GM23338 (cell line): ENCODE data around the gene HOXB4. TPM values are rescaled to one million over a fixed set of nuclear protein-coding genes. Genes with fewer than 3 reads are reported as not detected.

ENCODE experiments used
- ATAC-seq: fragments of 200-7000 bp; cut with Tn5 transposase; 3 replicates; pipeline ENCODE4 v1.9.1; 2020
- DNase-seq: peaks from one replicate; pipeline ENCODE4 v3.0.0-alpha.2; 2015; ENCODE audit warnings: low spot score
- H2AFZ ChIP-seq: fragments of 200-600 bp; sonication (generic); 2 replicates; pipeline ENCODE4 v1.8.0; 2016; ENCODE audit warnings: antibody characterized with exemption, mild to moderate bottlenecking, moderate library complexity
- H3F3A ChIP-seq: fragments of 200-600 bp; sonication (generic); replicated peaks from 2 replicates; pipeline ENCODE4 v1.8.0; 2017; ENCODE audit warnings: antibody characterized with exemption, mixed run types, low read depth
- H3K27ac ChIP-seq: fragments of 200-600 bp; sonication (generic); 2 replicates; pipeline ENCODE4 v1.6.1; 2016; ENCODE audit warnings: low read depth
- H3K27me3 ChIP-seq: fragments of 200-600 bp; sonication (generic); 2 replicates; pipeline ENCODE4 v1.8.0; 2016; ENCODE audit warnings: mild to moderate bottlenecking, mixed run types, moderate library complexity; ENCODE audit not compliant: insufficient read depth
- H3K36me3 ChIP-seq: fragments of 200-600 bp; sonication (generic); 2 replicates; pipeline ENCODE4 v1.8.0; 2016; ENCODE audit warnings: mild to moderate bottlenecking; ENCODE audit not compliant: insufficient read depth
- H3K4me1 ChIP-seq: fragments of 200-600 bp; sonication (generic); 2 replicates; pipeline ENCODE4 v1.8.0; 2016; ENCODE audit warnings: mild to moderate bottlenecking, moderate library complexity; ENCODE audit not compliant: insufficient read depth
- H3K4me2 ChIP-seq: fragments of 200-600 bp; sonication (generic); 2 replicates; pipeline ENCODE4 v1.7.1; 2017; ENCODE audit warnings: mixed run types
- H3K4me3 ChIP-seq: fragments of 200-600 bp; sonication (generic); 2 replicates; pipeline ENCODE4 v1.6.1; 2016; ENCODE audit warnings: mixed run types
- H3K79me2 ChIP-seq: fragments of 200-600 bp; sonication (generic); replicated peaks from 2 replicates; pipeline ENCODE4 v1.8.0; 2017; ENCODE audit warnings: mild to moderate bottlenecking; ENCODE audit not compliant: insufficient read depth
- H3K9me2 ChIP-seq: fragments of 200-600 bp; sonication (generic); 2 replicates; pipeline ENCODE4 v1.8.0; 2017; ENCODE audit not compliant: insufficient read depth
- H4K20me1 ChIP-seq: fragments of 200-600 bp; sonication (generic); replicated peaks from 2 replicates; pipeline ENCODE4 v1.8.0; 2017; ENCODE audit warnings: mild to moderate bottlenecking; ENCODE audit not compliant: insufficient read depth
- H3K27ac Mint-ChIP-seq: 2 replicates; pipeline ENCODE4 v1.8.0; 2020; ENCODE audit warnings: inconsistent platforms, mild to moderate bottlenecking, moderate library complexity, mixed read lengths
- H3K27me3 Mint-ChIP-seq: 3 replicates; pipeline ENCODE4 v1.8.0; 2022; ENCODE audit warnings: low read depth, mild to moderate bottlenecking, moderate library complexity, mixed read lengths, inconsistent platforms; ENCODE audit not compliant: insufficient read depth, poor library complexity
- H3K36me3 Mint-ChIP-seq: 3 replicates; pipeline ENCODE4 v1.8.0; 2021; ENCODE audit warnings: low read depth, mild to moderate bottlenecking, inconsistent platforms, moderate library complexity, mixed read lengths
- H3K4me1 Mint-ChIP-seq: 3 replicates; pipeline ENCODE4 v1.8.0; 2020; ENCODE audit warnings: mild to moderate bottlenecking, inconsistent platforms, mixed read lengths
- H3K4me3 Mint-ChIP-seq: 3 replicates; pipeline ENCODE4 v1.8.0; 2021; ENCODE audit warnings: moderate library complexity, mild to moderate bottlenecking, inconsistent platforms, mixed read lengths
- H3K9me3 Mint-ChIP-seq: 3 replicates; pipeline ENCODE4 v1.8.0; 2020; ENCODE audit warnings: moderate library complexity, mild to moderate bottlenecking, inconsistent platforms, mixed read lengths
- CREB1 ChIP-seq: fragments of 250-450 bp; sonication (Bioruptor Pico); IDR thresholded peaks from 2 replicates; pipeline ENCODE4 v1.5.0; 2020; ENCODE audit warnings: low read depth, mild to moderate bottlenecking, moderate library complexity
- ETS1 ChIP-seq: IDR thresholded peaks from 2 replicates; pipeline ENCODE4 v1.6.1; 2016; ENCODE audit warnings: antibody characterized with exemption
- EZH2 ChIP-seq: fragments of 200-600 bp; sonication (generic); IDR thresholded peaks from one replicate; pipeline ENCODE4 v1.8.0; 2017; ENCODE audit warnings: antibody characterized with exemption, mild to moderate bottlenecking, low read depth; ENCODE audit not compliant: unreplicated experiment
- EZH2phosphoT487 ChIP-seq: fragments of 200-600 bp; sonication (generic); IDR thresholded peaks from one replicate; pipeline ENCODE4 v1.8.1; 2018; ENCODE audit warnings: antibody characterized with exemption; ENCODE audit not compliant: unreplicated experiment
- JUNB ChIP-seq: IDR thresholded peaks from one replicate; pipeline ENCODE4 v1.6.1; 2016; ENCODE audit warnings: antibody characterized with exemption; ENCODE audit not compliant: unreplicated experiment
- NANOG ChIP-seq: IDR thresholded peaks from 2 replicates; pipeline ENCODE4 v1.6.1; 2016; ENCODE audit warnings: antibody characterized with exemption, borderline replicate concordance
- STAT1 ChIP-seq: IDR thresholded peaks from one replicate; pipeline ENCODE4 v1.6.1; 2016; ENCODE audit warnings: antibody characterized with exemption; ENCODE audit not compliant: unreplicated experiment
- ZNF114 ChIP-seq: fragments of 250-450 bp; sonication (Bioruptor Pico); IDR thresholded peaks from 2 replicates; pipeline ENCODE4 v1.5.0; 2020; ENCODE audit warnings: mild to moderate bottlenecking, moderate library complexity
- ZNF462 ChIP-seq: fragments of 250-450 bp; sonication (Bioruptor Pico); IDR thresholded peaks from 2 replicates; pipeline ENCODE4 v1.5.0; 2020; ENCODE audit warnings: mild to moderate bottlenecking, moderate library complexity
- polyA plus RNA-seq: library from polyadenylated mRNA; unstranded; fragments of >200 nt; fragmentation: Nextera tagmentation; extraction: Ambion mirVana; gene quantifications from 2 replicates; pipeline ENCODE4 v1.2.1, GENCODE V29; 2016
- total RNA-seq: library from RNA; depleted of rRNA; stranded (reverse); fragments of >200 nt; shearing (Covaris generic); gene quantifications from 2 replicates; pipeline ENCODE4 v1.2.3, GENCODE V29; 2014
- TF ChIP-seq, protein P1 (sequence below), 2 experiments: fragments of 200-600 bp in 1 of 2; sonication (generic) in 1 of 2; conservative IDR thresholded peaks; 2 replicates each; pipeline versions ENCODE4 v1.5.1 to v1.6.1; 2016 to 2017; ENCODE audit warnings: antibody characterized with exemption in 2 of 2, low read depth in 2 of 2, mild to moderate bottlenecking in 2 of 2, moderate library complexity in 1 of 2

HOXB4 gene
- total and polyA plus RNA-seq, 2 experiments from 2014 or later, result not detected

- no peak overlapping the region for H2AFZ ChIP-seq
- peaks cover 47% of the 10 kb centered on the region for H3F3A ChIP-seq
- H3K27ac Mint-ChIP-seq, result no peak overlapping the region
Observed at GRCh38 chr17:48556229-48556575, 21.9 kb downstream of the HOXB4 start.

More at GRCh38 chr17:48556229-48556575, 21.9 kb downstream of the HOXB4 start:
- Histone ChIP-seq H3K27me3 (peaks cover 100% of the 10 kb centered on the region), H3K4me1 (peaks cover 54% of the 10 kb centered on the region), H3K27ac (no peak overlapping the region), H3K36me3 (no peaks in the 10 kb centered on the region), H3K4me3 (no peak overlapping the region), H4K20me1 (peaks cover 54% of the 10 kb centered on the region), H3K4me2 (no peak overlapping the region), H3K79me2 (no peaks in the 10 kb centered on the region), H3K9me2 (no peaks in the 10 kb centered on the region)
- TF ChIP-seq EZH2phosphoT487 (no peak), STAT1 (no peak), EZH2 (no peak), ETS1 (no peak), NANOG (no peak), ZNF462 (CRISPR knock-in tag) (no peak), CREB1 (CRISPR knock-in tag) (no peak), JUNB (no peak), ZNF114 (CRISPR knock-in tag) (no peak)
- TF ChIP-seq, protein P1, sequence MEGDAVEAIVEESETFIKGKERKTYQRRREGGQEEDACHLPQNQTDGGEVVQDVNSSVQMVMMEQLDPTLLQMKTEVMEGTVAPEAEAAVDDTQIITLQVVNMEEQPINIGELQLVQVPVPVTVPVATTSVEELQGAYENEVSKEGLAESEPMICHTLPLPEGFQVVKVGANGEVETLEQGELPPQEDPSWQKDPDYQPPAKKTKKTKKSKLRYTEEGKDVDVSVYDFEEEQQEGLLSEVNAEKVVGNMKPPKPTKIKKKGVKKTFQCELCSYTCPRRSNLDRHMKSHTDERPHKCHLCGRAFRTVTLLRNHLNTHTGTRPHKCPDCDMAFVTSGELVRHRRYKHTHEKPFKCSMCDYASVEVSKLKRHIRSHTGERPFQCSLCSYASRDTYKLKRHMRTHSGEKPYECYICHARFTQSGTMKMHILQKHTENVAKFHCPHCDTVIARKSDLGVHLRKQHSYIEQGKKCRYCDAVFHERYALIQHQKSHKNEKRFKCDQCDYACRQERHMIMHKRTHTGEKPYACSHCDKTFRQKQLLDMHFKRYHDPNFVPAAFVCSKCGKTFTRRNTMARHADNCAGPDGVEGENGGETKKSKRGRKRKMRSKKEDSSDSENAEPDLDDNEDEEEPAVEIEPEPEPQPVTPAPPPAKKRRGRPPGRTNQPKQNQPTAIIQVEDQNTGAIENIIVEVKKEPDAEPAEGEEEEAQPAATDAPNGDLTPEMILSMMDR (conservative IDR thresholded peaks at IDR 0.05; ENCODE audit: low read depth in 2 of 2), result no peak
- Mint-ChIP-seq H3K36me3 (no peaks in the 10 kb centered on the region), H3K27me3 (peaks cover 99% of the 10 kb centered on the region), H3K4me3 (no peak overlapping the region), H3K9me3 (no peaks in the 10 kb centered on the region; the same call in 1 of the 3 replicates), H3K4me1 (peaks cover 28% of the 10 kb centered on the region)
- no peak for ATAC-seq
- DNase-seq, result no peak
